Lower lobe of right lung (tissue), 2 donors: ENCODE results near the gene NASP. TPM values are rescaled to one million over a fixed set of nuclear protein-coding genes. Genes with fewer than 3 reads are reported as not detected.
A peak's percentile ranks its signal among the peaks of the same experiment; 100 is the strongest.

Source experiments
- ATAC-seq, 2 donors: fragments of 200-7000 bp; cut with Tn5 transposase; one replicate each; pipeline ENCODE4 v1.9.1; 2020 to 2022; ENCODE audit warnings: mild to moderate bottlenecking in 2 of 2, moderate library complexity in 2 of 2
- DNase-seq: peaks from one replicate; pipeline ENCODE4 v3.0.0-alpha.2; 2020
- H3K27ac ChIP-seq: fragments of 200-600 bp; one replicate; pipeline ENCODE4 v1.8.0; 2022
- H3K27me3 ChIP-seq: fragments of 200-600 bp; one replicate; pipeline ENCODE4 v1.8.0; 2022; ENCODE audit warnings: low read depth
- H3K36me3 ChIP-seq: fragments of 200-600 bp; one replicate; pipeline ENCODE4 v1.8.0; 2022; ENCODE audit warnings: mild to moderate bottlenecking
- H3K4me1 ChIP-seq: fragments of 200-600 bp; one replicate; pipeline ENCODE4 v1.8.0; 2022
- H3K4me3 ChIP-seq: fragments of 200-600 bp; one replicate; pipeline ENCODE4 v1.8.0; 2022; ENCODE audit warnings: mild to moderate bottlenecking
- H3K9me3 ChIP-seq: fragments of 200-600 bp; one replicate; pipeline ENCODE4 v1.8.0; 2022
- intact Hi-C: fragments of 100-400 bp; cut with DNase I; formaldehyde crosslinking; loops from one replicate; pipeline ENCODE4 v1.11.0; 2022
- total RNA-seq: library from RNA; stranded (reverse); fragmentation: NEBNext Ultra II Directional; extraction: Animal tissue kit (Norgen Biotek cat#: 25700); gene quantifications from one replicate; pipeline ENCODE4 v1.2.1, GENCODE V29; 2021
- TF ChIP-seq, protein P1 (sequence below): fragments of 200-600 bp; IDR thresholded peaks from one replicate; pipeline ENCODE4 v1.8.0; 2022; ENCODE audit warnings: antibody characterized with exemption, mild to moderate bottlenecking
- donor health status: DM: no; HTN: yes; CAD: no; lungs with severe emphysema.

NASP gene
- total RNA-seq, 1 donor from 2014 or later: 50.0 TPM

DNA sequence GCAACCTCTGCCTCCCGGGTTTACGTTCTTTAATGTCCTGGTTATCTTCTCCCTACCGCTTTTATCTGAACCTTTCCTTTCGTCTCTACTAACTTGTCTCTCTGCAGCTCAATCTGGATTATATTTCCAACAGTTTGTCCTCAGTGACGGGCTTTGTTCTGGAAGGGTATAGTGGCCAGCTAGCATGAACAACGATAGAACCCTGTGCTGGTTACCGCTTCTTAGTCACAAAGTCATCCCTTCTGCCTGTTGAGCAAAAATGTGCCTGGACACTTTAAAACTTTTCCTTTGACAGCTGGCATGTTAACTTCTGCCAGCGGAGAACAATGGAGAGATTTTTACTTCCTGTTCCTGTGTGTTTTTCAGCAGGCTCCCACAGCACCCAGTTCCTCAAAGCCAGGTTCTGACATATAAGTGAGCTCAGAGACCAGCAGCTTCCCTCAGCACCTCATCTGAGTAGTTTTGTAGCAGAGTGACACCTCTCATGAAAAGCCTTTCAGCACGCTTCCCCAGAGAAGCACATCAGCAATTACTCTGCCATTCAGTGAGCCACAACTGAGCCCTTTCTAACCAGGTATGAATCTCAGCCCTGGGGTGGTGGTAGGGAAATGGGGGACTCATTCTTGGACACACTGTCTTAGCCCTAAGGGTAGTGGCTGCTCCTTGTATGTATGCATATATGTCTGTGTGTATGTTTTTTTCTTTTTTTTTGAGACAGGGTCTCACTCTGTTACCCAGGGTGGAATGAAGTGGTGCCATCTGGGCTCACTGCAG lies 63.6 kb downstream of the NASP start:
- H3K27ac ChIP-seq: no peak overlapping the region
- peaks cover 16% of the 10 kb centered on the region for H3K4me1 ChIP-seq
- ATAC-seq (peak in 1 of 2 donors; percentile 56), DNase-seq (no peak)
- H3K9me3 ChIP-seq: no peaks in the 10 kb centered on the region
- intact Hi-C loops: no loop called here
- peaks cover 69% of the 10 kb centered on the region for H3K36me3 ChIP-seq
- TF ChIP-seq, protein P1, sequence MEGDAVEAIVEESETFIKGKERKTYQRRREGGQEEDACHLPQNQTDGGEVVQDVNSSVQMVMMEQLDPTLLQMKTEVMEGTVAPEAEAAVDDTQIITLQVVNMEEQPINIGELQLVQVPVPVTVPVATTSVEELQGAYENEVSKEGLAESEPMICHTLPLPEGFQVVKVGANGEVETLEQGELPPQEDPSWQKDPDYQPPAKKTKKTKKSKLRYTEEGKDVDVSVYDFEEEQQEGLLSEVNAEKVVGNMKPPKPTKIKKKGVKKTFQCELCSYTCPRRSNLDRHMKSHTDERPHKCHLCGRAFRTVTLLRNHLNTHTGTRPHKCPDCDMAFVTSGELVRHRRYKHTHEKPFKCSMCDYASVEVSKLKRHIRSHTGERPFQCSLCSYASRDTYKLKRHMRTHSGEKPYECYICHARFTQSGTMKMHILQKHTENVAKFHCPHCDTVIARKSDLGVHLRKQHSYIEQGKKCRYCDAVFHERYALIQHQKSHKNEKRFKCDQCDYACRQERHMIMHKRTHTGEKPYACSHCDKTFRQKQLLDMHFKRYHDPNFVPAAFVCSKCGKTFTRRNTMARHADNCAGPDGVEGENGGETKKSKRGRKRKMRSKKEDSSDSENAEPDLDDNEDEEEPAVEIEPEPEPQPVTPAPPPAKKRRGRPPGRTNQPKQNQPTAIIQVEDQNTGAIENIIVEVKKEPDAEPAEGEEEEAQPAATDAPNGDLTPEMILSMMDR: no peak
- no peaks in the 10 kb centered on the region for H3K27me3 ChIP-seq
- no peak overlapping the region for H3K4me3 ChIP-seq

DNA sequence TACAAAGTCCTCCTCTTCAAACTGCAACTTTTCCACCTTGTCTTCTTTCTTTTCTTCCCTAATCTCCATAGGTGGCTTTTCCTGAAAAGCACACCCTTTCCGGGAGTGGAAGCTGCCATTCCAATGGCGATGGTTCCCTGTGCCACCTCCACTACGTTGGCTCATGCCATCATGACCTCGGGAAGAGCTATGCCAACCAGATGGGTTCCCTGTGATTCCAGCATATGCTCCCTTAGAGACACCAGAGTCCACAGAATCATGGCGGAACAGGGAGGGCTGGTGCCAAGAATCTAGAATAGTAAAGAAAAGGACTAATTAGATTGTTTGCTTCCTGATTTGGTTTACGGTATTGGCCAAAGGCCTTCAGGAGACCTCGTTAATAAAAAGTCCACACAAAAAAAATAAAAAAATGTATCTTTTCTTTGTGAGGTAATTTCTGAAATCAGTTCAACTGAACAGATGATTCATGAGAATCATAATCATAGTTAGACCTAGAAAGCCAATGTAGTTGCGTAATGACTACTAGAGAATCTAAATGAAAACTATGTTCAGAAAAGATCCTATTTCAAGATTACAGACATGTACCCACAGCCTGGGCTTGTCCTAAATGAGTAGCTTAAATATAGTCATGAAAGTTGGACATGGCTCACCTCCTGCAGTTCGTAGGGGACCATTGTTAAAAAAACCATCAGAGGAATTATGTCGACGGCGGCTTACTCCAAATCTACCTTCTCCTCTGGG lies 70.9 kb downstream of the NASP start:
- intact Hi-C loops: no loop called here
- Histone ChIP-seq H3K4me1 (no peaks in the 10 kb centered on the region), H3K36me3 (peaks cover 100% of the 10 kb centered on the region), H3K9me3 (no peaks in the 10 kb centered on the region), H3K27ac (no peak overlapping the region), H3K4me3 (no peak overlapping the region), H3K27me3 (no peaks in the 10 kb centered on the region)
- ATAC-seq (no peak), DNase-seq (no peak)
- TF ChIP-seq, protein P1: no peak

DNA sequence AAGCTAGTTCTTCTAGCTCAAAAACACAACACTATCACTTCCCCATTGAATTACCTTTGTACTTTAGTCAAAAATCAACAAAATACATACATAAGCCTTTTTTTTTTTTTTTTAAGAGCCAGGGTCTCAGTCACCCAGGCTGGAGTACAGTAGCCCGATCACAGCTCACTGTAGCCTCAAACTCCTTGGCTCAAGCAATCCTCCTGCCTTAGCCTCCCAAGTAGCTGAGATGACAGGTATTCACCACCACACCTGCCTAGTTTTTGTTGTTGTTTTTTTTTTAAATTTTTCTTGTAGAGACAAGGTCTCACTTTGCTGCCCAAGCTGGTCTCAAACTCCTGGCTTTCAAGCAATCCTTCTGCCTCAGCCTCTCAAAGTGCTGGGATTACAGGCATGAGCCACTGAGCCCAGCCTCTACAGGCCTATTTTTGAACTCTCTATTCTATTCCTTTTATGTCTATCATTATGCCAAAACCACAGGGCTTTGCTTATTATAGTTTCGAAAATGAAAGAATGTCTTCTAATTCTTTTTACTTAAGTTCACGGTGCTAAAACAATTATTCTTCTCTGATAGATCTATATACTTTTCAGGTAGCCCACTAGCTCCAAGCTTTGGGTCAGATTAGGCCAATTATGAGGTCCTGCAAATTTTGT lies 72.9 kb downstream of the NASP start:
- no peaks in the 10 kb centered on the region for H3K27me3 ChIP-seq
- intact Hi-C loops: no loop called here
- H3K4me3 ChIP-seq: no peak overlapping the region
- no peak overlapping the region for H3K27ac ChIP-seq
- peaks cover 91% of the 10 kb centered on the region for H3K36me3 ChIP-seq
- TF ChIP-seq, protein P1: no peak
- ATAC-seq: no peak
- H3K4me1 ChIP-seq: no peaks in the 10 kb centered on the region
- H3K9me3 ChIP-seq: no peaks in the 10 kb centered on the region
- DNase-seq: no peak

DNA sequence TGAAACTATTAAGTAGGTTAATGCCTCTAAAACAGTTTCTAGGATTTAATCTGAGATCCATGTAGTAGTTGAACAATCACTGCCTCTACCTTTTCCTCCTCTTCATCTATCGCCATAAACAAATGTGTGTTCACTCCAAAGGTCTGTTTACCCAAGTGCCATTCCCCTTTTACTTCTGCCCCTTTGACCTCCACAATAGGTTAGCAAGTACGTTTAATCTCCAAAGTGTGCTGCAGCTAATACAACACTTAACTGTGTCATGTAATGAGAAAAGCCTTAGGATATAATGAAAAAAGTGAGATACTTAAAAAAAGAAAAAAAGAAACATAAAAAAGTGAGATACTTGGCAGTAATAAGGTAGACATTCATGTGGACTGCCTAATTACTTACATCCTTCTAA lies 74.3 kb downstream of the NASP start:
- H3K36me3 ChIP-seq: peaks cover 77% of the 10 kb centered on the region
- ATAC-seq: no peak
- no peak overlapping the region for H3K27ac ChIP-seq
- no peak for DNase-seq
- H3K9me3 ChIP-seq: no peaks in the 10 kb centered on the region
- H3K4me3 ChIP-seq: no peak overlapping the region
- intact Hi-C loops: no loop called here
- TF ChIP-seq, protein P1: no peak
- H3K4me1 ChIP-seq: no peaks in the 10 kb centered on the region
- H3K27me3 ChIP-seq: no peaks in the 10 kb centered on the region

DNA sequence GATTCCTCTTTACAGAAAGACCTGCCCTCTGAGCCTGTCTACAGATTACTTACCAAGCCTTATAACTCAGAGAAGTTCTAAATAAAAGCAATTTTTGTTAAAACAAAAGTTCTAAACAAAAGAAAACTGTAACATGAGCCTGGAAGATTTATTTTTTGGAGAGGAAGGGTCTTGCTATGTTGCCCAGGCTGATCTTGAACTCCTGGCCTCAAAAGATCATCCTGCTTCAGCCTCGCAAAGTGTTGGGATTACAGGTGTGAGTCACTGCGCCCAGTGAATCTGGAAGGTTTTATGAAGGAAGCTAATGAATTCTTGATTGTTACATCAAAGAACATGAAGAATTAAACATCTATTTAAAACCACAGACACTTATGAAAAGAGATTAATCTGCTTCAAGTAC lies 75.4 kb downstream of the NASP start:
- intact Hi-C loops: no loop called here
- Histone ChIP-seq H3K4me3 (no peak overlapping the region), H3K9me3 (no peaks in the 10 kb centered on the region), H3K27ac (no peak overlapping the region), H3K36me3 (peaks cover 66% of the 10 kb centered on the region), H3K27me3 (no peaks in the 10 kb centered on the region), H3K4me1 (no peaks in the 10 kb centered on the region)
- TF ChIP-seq, protein P1: no peak
- DNase-seq (no peak), ATAC-seq (no peak)
